ENCODE data around the gene OR52B6.
A peak's percentile ranks its signal among the peaks of the same experiment; 100 is the strongest.
"Not testable (repeated sequence)": the region's sequence is repeated elsewhere in the genome, so short reads cannot be mapped to it uniquely, and the experiment has no call there.

Gene OR52B6

GRCh38 chr11:5596607-5597201 is 16.0 kb downstream of the OR52B6 start, which contains the start of gene TRIM6:
TRIM6 (plus strand) TSS chr11:5596637; CDS start chr11:5596898, 261 bp downstream.
- peak; percentile 10 for DNase-seq (ENCODE audit: low spot score)

GRCh38 chr11:5597953-5598352 is 17.3 kb downstream of the OR52B6 start:
- DNase-seq (ENCODE audit: low spot score): no peak

- peak; percentile 51 for DNase-seq (ENCODE audit: low spot score)
Measured at GRCh38 chr11:5600374-5600851, 19.7 kb downstream of the OR52B6 start.

- DNase-seq (ENCODE audit: low spot score): not testable (repeated sequence)
Measured at GRCh38 chr11:5602791-5603190, 22.1 kb downstream of the OR52B6 start.

GRCh38 chr11:5603326-5603725 is 22.6 kb downstream of the OR52B6 start:
- no peak for DNase-seq (ENCODE audit: low spot score)

GRCh38 chr11:5604896-5605295 is 24.2 kb downstream of the OR52B6 start:
- no peak for DNase-seq (ENCODE audit: low spot score)

- DNase-seq (ENCODE audit: low spot score): no peak
Measured at GRCh38 chr11:5605849-5606248, 25.2 kb downstream of the OR52B6 start.

- DNase-seq (ENCODE audit: low spot score): no peak
Measured at GRCh38 chr11:5608808-5609207, 28.1 kb downstream of the OR52B6 start.

- DNase-seq (ENCODE audit: low spot score): no peak
Measured at GRCh38 chr11:5610446-5610845, 29.8 kb downstream of the OR52B6 start.

- DNase-seq (ENCODE audit: low spot score): no peak
Measured at GRCh38 chr11:5611627-5612026, 30.9 kb downstream of the OR52B6 start.

GRCh38 chr11:5618807-5619206 is 38.1 kb downstream of the OR52B6 start:
- no peak for DNase-seq (ENCODE audit: low spot score)

- no peak for DNase-seq (ENCODE audit: low spot score)
Measured at GRCh38 chr11:5620651-5621521, 40.2 kb downstream of the OR52B6 start.

GRCh38 chr11:5621580-5621979 is 40.9 kb downstream of the OR52B6 start:
- DNase-seq (ENCODE audit: low spot score): no peak

GRCh38 chr11:5622802-5623201 is 42.1 kb downstream of the OR52B6 start:
- no peak for DNase-seq (ENCODE audit: low spot score)

GRCh38 chr11:5624489-5625279 is 44.0 kb downstream of the OR52B6 start, which contains the start of gene TRIM34:
TRIM34 (plus strand) TSS chr11:5625001; CDS start chr11:5632332, 7,331 bp downstream.
- DNase-seq (ENCODE audit: low spot score): peak; percentile 57

- no peak for DNase-seq (ENCODE audit: low spot score)
Measured at GRCh38 chr11:5625281-5625680, 44.6 kb downstream of the OR52B6 start.

- DNase-seq (ENCODE audit: low spot score): no peak
Measured at GRCh38 chr11:5626196-5626595, 45.5 kb downstream of the OR52B6 start.

GRCh38 chr11:5631417-5631816 is 50.7 kb downstream of the OR52B6 start:
- DNase-seq (ENCODE audit: low spot score): no peak

Measured in kidney capillary endothelial cell (primary cell).